GM23338 (cell line): ENCODE results near the gene ZNF337. TPM values are rescaled to one million over a fixed set of nuclear protein-coding genes. Genes with fewer than 3 reads are reported as not detected.
A peak's percentile ranks its signal among the peaks of the same experiment; 100 is the strongest.

Experiments
- ATAC-seq: fragments of 200-7000 bp; cut with Tn5 transposase; 3 replicates; pipeline ENCODE4 v1.9.1; 2020
- DNase-seq: peaks from one replicate; pipeline ENCODE4 v3.0.0-alpha.2; 2015; ENCODE audit warnings: low spot score
- H2AFZ ChIP-seq: fragments of 200-600 bp; sonication (generic); 2 replicates; pipeline ENCODE4 v1.8.0; 2016; ENCODE audit warnings: antibody characterized with exemption, mild to moderate bottlenecking, moderate library complexity
- H3F3A ChIP-seq: fragments of 200-600 bp; sonication (generic); replicated peaks from 2 replicates; pipeline ENCODE4 v1.8.0; 2017; ENCODE audit warnings: antibody characterized with exemption, mixed run types, low read depth
- H3K27ac ChIP-seq: fragments of 200-600 bp; sonication (generic); 2 replicates; pipeline ENCODE4 v1.6.1; 2016; ENCODE audit warnings: low read depth
- H3K27me3 ChIP-seq: fragments of 200-600 bp; sonication (generic); 2 replicates; pipeline ENCODE4 v1.8.0; 2016; ENCODE audit warnings: mild to moderate bottlenecking, mixed run types, moderate library complexity; ENCODE audit not compliant: insufficient read depth
- H3K36me3 ChIP-seq: fragments of 200-600 bp; sonication (generic); 2 replicates; pipeline ENCODE4 v1.8.0; 2016; ENCODE audit warnings: mild to moderate bottlenecking; ENCODE audit not compliant: insufficient read depth
- H3K4me1 ChIP-seq: fragments of 200-600 bp; sonication (generic); 2 replicates; pipeline ENCODE4 v1.8.0; 2016; ENCODE audit warnings: mild to moderate bottlenecking, moderate library complexity; ENCODE audit not compliant: insufficient read depth
- H3K4me2 ChIP-seq: fragments of 200-600 bp; sonication (generic); 2 replicates; pipeline ENCODE4 v1.7.1; 2017; ENCODE audit warnings: mixed run types
- H3K4me3 ChIP-seq: fragments of 200-600 bp; sonication (generic); 2 replicates; pipeline ENCODE4 v1.6.1; 2016; ENCODE audit warnings: mixed run types
- H3K79me2 ChIP-seq: fragments of 200-600 bp; sonication (generic); replicated peaks from 2 replicates; pipeline ENCODE4 v1.8.0; 2017; ENCODE audit warnings: mild to moderate bottlenecking; ENCODE audit not compliant: insufficient read depth
- H3K9me2 ChIP-seq: fragments of 200-600 bp; sonication (generic); 2 replicates; pipeline ENCODE4 v1.8.0; 2017; ENCODE audit not compliant: insufficient read depth
- H4K20me1 ChIP-seq: fragments of 200-600 bp; sonication (generic); replicated peaks from 2 replicates; pipeline ENCODE4 v1.8.0; 2017; ENCODE audit warnings: mild to moderate bottlenecking; ENCODE audit not compliant: insufficient read depth
- H3K27ac Mint-ChIP-seq: 2 replicates; pipeline ENCODE4 v1.8.0; 2020; ENCODE audit warnings: inconsistent platforms, mild to moderate bottlenecking, moderate library complexity, mixed read lengths
- H3K27me3 Mint-ChIP-seq: 3 replicates; pipeline ENCODE4 v1.8.0; 2022; ENCODE audit warnings: low read depth, mild to moderate bottlenecking, moderate library complexity, mixed read lengths, inconsistent platforms; ENCODE audit not compliant: insufficient read depth, poor library complexity
- H3K36me3 Mint-ChIP-seq: 3 replicates; pipeline ENCODE4 v1.8.0; 2021; ENCODE audit warnings: low read depth, mild to moderate bottlenecking, inconsistent platforms, moderate library complexity, mixed read lengths
- H3K4me1 Mint-ChIP-seq: 3 replicates; pipeline ENCODE4 v1.8.0; 2020; ENCODE audit warnings: mild to moderate bottlenecking, inconsistent platforms, mixed read lengths
- H3K4me3 Mint-ChIP-seq: 3 replicates; pipeline ENCODE4 v1.8.0; 2021; ENCODE audit warnings: moderate library complexity, mild to moderate bottlenecking, inconsistent platforms, mixed read lengths
- H3K9me3 Mint-ChIP-seq: 3 replicates; pipeline ENCODE4 v1.8.0; 2020; ENCODE audit warnings: moderate library complexity, mild to moderate bottlenecking, inconsistent platforms, mixed read lengths
- EZH2 ChIP-seq: fragments of 200-600 bp; sonication (generic); IDR thresholded peaks from one replicate; pipeline ENCODE4 v1.8.0; 2017; ENCODE audit warnings: antibody characterized with exemption, mild to moderate bottlenecking, low read depth; ENCODE audit not compliant: unreplicated experiment
- EZH2phosphoT487 ChIP-seq: fragments of 200-600 bp; sonication (generic); IDR thresholded peaks from one replicate; pipeline ENCODE4 v1.8.1; 2018; ENCODE audit warnings: antibody characterized with exemption; ENCODE audit not compliant: unreplicated experiment
- JUNB ChIP-seq: IDR thresholded peaks from one replicate; pipeline ENCODE4 v1.6.1; 2016; ENCODE audit warnings: antibody characterized with exemption; ENCODE audit not compliant: unreplicated experiment
- NANOG ChIP-seq: IDR thresholded peaks from 2 replicates; pipeline ENCODE4 v1.6.1; 2016; ENCODE audit warnings: antibody characterized with exemption, borderline replicate concordance
- POLR2AphosphoS5 ChIP-seq: IDR thresholded peaks from 2 replicates; pipeline ENCODE4 v1.6.1; 2016; ENCODE audit warnings: antibody characterized with exemption, low read depth
- ZNF114 ChIP-seq: fragments of 250-450 bp; sonication (Bioruptor Pico); IDR thresholded peaks from 2 replicates; pipeline ENCODE4 v1.5.0; 2020; ENCODE audit warnings: mild to moderate bottlenecking, moderate library complexity
- polyA plus RNA-seq: library from polyadenylated mRNA; unstranded; fragments of >200 nt; fragmentation: Nextera tagmentation; extraction: Ambion mirVana; gene quantifications from 2 replicates; pipeline ENCODE4 v1.2.1, GENCODE V29; 2016
- total RNA-seq: library from RNA; depleted of rRNA; stranded (reverse); fragments of >200 nt; shearing (Covaris generic); gene quantifications from 2 replicates; pipeline ENCODE4 v1.2.3, GENCODE V29; 2014
- TF ChIP-seq, protein P1 (sequence below), 2 experiments: fragments of 200-600 bp in 1 of 2; sonication (generic) in 1 of 2; conservative IDR thresholded peaks; 2 replicates each; pipeline versions ENCODE4 v1.5.1 to v1.6.1; 2016 to 2017; ENCODE audit warnings: antibody characterized with exemption in 2 of 2, low read depth in 2 of 2, mild to moderate bottlenecking in 2 of 2, moderate library complexity in 1 of 2
- TF ChIP-seq, protein P2 (sequence below): IDR thresholded peaks from 2 replicates; pipeline ENCODE4 v1.6.1; 2016; ENCODE audit warnings: antibody characterized with exemption

Gene ZNF337
- total and polyA plus RNA-seq, 2 experiments from 2014 or later, result 2.1 to 6.3 TPM

DNA sequence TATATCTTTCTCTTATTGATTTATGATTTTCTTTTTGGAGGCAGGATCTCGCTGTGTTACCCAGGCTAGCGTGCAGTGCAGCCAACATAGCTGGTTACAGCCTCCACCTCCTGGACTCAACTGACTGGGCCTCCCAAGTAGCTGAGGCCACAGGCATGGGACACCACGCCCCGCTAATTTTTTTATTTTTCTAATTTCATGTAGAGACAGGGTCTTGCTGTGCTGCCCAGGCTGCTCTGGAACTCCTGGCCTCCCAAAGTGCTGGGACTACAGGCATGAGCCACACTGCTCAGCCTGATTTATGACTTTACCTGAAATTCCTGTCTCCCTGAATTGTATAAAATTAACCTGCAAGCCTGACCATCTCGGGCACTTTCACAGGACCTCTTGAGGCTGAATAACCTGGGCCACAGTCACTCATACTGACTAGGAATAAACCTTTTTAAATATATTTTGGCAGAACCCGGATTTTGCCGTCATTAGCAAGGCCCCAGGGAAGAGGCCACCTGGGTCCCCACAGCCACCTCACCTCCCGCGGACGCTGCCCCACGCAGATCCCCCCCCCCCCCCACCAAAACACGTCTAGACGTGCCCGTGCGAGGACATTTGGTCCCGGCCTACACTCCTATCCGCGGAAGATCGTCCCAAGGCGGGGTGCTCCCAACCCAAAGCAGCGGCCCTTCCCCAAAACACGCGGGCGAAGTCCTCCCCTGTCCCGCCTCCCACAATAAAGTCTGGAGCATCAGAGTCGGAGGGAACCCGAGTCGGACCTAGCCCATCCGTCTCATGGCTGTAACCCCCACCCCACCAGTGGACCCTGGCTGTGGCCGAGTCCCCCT, 902 bp downstream of the ZNF337 start:
- DNase-seq (peak; percentile 31), ATAC-seq (peak; percentile 9; the same call in 2 of the 3 replicates)
- Histone ChIP-seq H2AFZ (peak overlapping the region; percentile 60), H3K9me2 (no peaks in the 10 kb centered on the region), H3K4me2 (peak overlapping the region; percentile 82), H3K79me2 (peaks cover 7% of the 10 kb centered on the region), H3K4me3 (peak overlapping the region; percentile 70), H4K20me1 (no peaks in the 10 kb centered on the region), H3K27me3 (no peaks in the 10 kb centered on the region), H3K4me1 (no peaks in the 10 kb centered on the region; the same call in 1 of the 2 replicates), H3K27ac (no peak overlapping the region; the same call in 1 of the 2 replicates), H3F3A (no peaks in the 10 kb centered on the region), H3K36me3 (no peaks in the 10 kb centered on the region)
- H3K27me3 Mint-ChIP-seq, result peaks cover 4% of the 10 kb centered on the region
- no peaks in the 10 kb centered on the region; the same call in 2 of the 3 replicates for H3K4me1 Mint-ChIP-seq
- peak overlapping the region; percentile 79 for H3K27ac Mint-ChIP-seq
- H3K4me3 Mint-ChIP-seq, result peak overlapping the region; percentile 87
- H3K36me3 Mint-ChIP-seq, result peaks cover 5% of the 10 kb centered on the region
- TF ChIP-seq EZH2, result no peak
- TF ChIP-seq ZNF114 (CRISPR knock-in tag), result no peak
- TF ChIP-seq, protein P1, sequence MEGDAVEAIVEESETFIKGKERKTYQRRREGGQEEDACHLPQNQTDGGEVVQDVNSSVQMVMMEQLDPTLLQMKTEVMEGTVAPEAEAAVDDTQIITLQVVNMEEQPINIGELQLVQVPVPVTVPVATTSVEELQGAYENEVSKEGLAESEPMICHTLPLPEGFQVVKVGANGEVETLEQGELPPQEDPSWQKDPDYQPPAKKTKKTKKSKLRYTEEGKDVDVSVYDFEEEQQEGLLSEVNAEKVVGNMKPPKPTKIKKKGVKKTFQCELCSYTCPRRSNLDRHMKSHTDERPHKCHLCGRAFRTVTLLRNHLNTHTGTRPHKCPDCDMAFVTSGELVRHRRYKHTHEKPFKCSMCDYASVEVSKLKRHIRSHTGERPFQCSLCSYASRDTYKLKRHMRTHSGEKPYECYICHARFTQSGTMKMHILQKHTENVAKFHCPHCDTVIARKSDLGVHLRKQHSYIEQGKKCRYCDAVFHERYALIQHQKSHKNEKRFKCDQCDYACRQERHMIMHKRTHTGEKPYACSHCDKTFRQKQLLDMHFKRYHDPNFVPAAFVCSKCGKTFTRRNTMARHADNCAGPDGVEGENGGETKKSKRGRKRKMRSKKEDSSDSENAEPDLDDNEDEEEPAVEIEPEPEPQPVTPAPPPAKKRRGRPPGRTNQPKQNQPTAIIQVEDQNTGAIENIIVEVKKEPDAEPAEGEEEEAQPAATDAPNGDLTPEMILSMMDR (conservative IDR thresholded peaks at IDR 0.05; ENCODE audit: low read depth in 2 of 2), result no peak
- no peak for TF ChIP-seq POLR2AphosphoS5
- no peak for TF ChIP-seq JUNB
- TF ChIP-seq, protein P2, sequence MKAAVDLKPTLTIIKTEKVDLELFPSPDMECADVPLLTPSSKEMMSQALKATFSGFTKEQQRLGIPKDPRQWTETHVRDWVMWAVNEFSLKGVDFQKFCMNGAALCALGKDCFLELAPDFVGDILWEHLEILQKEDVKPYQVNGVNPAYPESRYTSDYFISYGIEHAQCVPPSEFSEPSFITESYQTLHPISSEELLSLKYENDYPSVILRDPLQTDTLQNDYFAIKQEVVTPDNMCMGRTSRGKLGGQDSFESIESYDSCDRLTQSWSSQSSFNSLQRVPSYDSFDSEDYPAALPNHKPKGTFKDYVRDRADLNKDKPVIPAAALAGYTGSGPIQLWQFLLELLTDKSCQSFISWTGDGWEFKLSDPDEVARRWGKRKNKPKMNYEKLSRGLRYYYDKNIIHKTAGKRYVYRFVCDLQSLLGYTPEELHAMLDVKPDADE, result no peak
- no peak for TF ChIP-seq NANOG
- no peak for TF ChIP-seq EZH2phosphoT487
- peaks cover 9% of the 10 kb centered on the region for H3K9me3 Mint-ChIP-seq

DNA sequence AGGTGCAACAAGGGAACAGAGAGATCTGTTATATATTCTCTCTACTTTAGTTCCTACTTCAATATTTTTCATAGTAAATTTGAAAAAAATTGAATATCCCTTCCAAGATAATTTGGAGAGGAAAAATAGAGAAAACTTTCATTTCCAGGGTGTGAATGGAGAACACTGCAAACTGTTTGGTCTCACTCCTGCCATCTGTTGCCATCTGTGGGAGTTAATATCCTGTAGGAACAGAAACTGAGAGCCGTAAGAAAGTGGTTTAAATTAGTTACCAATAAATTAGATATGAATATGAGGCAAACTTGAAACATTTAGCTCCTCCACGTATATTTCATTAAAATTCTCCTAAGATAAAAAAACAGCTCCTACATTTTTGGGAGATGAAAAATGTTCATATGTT, 4.2 kb downstream of the ZNF337 start:
- H3K27me3 ChIP-seq, result no peaks in the 10 kb centered on the region
- H3K9me3 Mint-ChIP-seq, result no peaks in the 10 kb centered on the region
- H3K36me3 ChIP-seq, result no peaks in the 10 kb centered on the region
- H3K4me1 Mint-ChIP-seq, result no peaks in the 10 kb centered on the region; the same call in 2 of the 3 replicates
- TF ChIP-seq, protein P1 (conservative IDR thresholded peaks at IDR 0.05; ENCODE audit: low read depth in 2 of 2), result peak; percentile 20 to 50; a peak in 3 of 4 replicates
- no peak for TF ChIP-seq POLR2AphosphoS5
- H3K4me2 ChIP-seq, result no peak overlapping the region
- H3K27ac Mint-ChIP-seq, result no peak overlapping the region
- H3F3A ChIP-seq, result no peaks in the 10 kb centered on the region
- no peaks in the 10 kb centered on the region for H3K9me2 ChIP-seq
- H3K27ac ChIP-seq, result no peak overlapping the region
- DNase-seq (peak; percentile 24), ATAC-seq (no peak)
- peaks cover 7% of the 10 kb centered on the region for H3K79me2 ChIP-seq
- no peak overlapping the region for H3K4me3 Mint-ChIP-seq
- peaks cover 3% of the 10 kb centered on the region; the same call in 2 of the 3 replicates for H3K36me3 Mint-ChIP-seq
- no peak overlapping the region for H3K4me3 ChIP-seq
- H2AFZ ChIP-seq, result no peak overlapping the region
- H3K4me1 ChIP-seq, result no peaks in the 10 kb centered on the region; the same call in 1 of the 2 replicates
- H4K20me1 ChIP-seq, result 0 out of 2 replicates have a peak, but pooled peaks cover 4% of the 10 kb centered on the region
- H3K27me3 Mint-ChIP-seq, result peaks cover 5% of the 10 kb centered on the region
